ENCODE results near the gene KDM7A. TPM values are rescaled to one million over a fixed set of nuclear protein-coding genes. Genes with fewer than 3 reads are reported as not detected.

The KDM7A gene
- total and polyA plus RNA-seq, 2 experiments from 2014 or later, result 0.75 to 7.0 TPM

DNA sequence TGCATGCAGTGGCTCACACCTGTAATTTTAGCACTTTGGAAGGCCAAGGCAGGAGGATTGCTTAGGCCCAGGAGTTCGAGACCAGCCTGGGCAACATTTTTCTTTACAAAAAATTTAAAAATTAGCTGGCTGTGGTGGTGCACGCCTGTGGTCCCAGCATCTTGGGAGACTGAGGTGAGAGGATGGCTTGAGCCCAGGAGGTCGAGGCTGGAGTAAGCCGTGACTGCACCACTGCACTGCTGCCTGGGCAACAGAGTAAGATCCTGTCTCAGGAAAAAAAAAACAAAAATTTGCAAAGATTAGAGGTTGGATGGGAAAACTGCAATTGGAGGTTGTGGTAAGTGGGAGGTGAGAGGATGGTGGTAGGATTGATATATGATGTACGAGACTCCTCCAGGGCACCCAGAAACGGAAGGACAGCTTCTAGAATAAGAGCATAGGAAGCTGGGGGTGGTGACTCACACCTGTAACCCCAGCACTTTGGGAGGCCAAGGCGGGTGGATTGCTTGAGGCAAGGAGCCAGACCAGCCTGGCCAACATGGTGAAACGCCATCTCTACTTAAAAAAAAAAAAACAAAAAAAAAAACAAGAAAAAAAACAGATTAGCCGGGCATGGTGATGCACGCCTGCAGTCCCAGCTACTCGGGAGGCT is 94.9 kb downstream of the KDM7A start:
- TF ChIP-seq EZH2 (IDR thresholded peaks at IDR 0.05; ENCODE audit: borderline replicate concordance) (no peak), CTCF (IDR thresholded peaks at IDR 0.05; ENCODE audit: poor library complexity) (no peak), EZH2phosphoT487 (IDR thresholded peaks at IDR 0.05; ENCODE audit: low read depth, severe bottlenecking, unreplicated experiment) (no peak)

GRCh38 chr7:140080919-140081318 is 95.9 kb downstream of the KDM7A start:
- Histone ChIP-seq H3K36me3 (replicated peaks; ENCODE audit: insufficient read depth, low read depth) (no peaks in the 10 kb centered on the region), H3K4me1 (ENCODE audit: insufficient read depth) (no peaks in the 10 kb centered on the region), H4K20me1 (ENCODE audit: insufficient read depth, poor library complexity, severe bottlenecking) (no peaks in the 10 kb centered on the region), H3K27ac (no peak overlapping the region), H3K9me3 (ENCODE audit: low read depth) (no peaks in the 10 kb centered on the region), H3K4me3 (no peak overlapping the region), H3K9me2 (replicated peaks; ENCODE audit: insufficient read depth) (no peaks in the 10 kb centered on the region), H2AFZ (no peak overlapping the region), H3K4me2 (no peak overlapping the region), H3K79me2 (no peaks in the 10 kb centered on the region), H3K27me3 (no peaks in the 10 kb centered on the region)
- 77% methylated on average over 7 of the region's 7 CpGs for WGBS (ENCODE audit: low lambda C conversion rate, missing lambda C conversion rate)
- TF ChIP-seq EZH2 (IDR thresholded peaks at IDR 0.05; ENCODE audit: borderline replicate concordance), result no peak
- DNase-seq (ENCODE audit: low spot score), result no peak

More for the DNA sequence above, 94.9 kb downstream of the KDM7A start:
- Histone ChIP-seq H3K9me2 (replicated peaks; ENCODE audit: insufficient read depth) (no peaks in the 10 kb centered on the region), H3K4me1 (ENCODE audit: insufficient read depth) (no peaks in the 10 kb centered on the region), H3K4me3 (no peak overlapping the region), H3K27ac (no peak overlapping the region), H3K27me3 (no peaks in the 10 kb centered on the region), H4K20me1 (ENCODE audit: insufficient read depth, poor library complexity, severe bottlenecking) (no peaks in the 10 kb centered on the region), H3K9me3 (ENCODE audit: low read depth) (no peaks in the 10 kb centered on the region), H3K4me2 (no peak overlapping the region), H2AFZ (no peak overlapping the region), H3K36me3 (replicated peaks; ENCODE audit: insufficient read depth, low read depth) (no peaks in the 10 kb centered on the region), H3K79me2 (no peaks in the 10 kb centered on the region)
- WGBS (ENCODE audit: low lambda C conversion rate, missing lambda C conversion rate), result 90% methylated on average over 11 of the region's 11 CpGs
- DNase-seq (ENCODE audit: low spot score), result no peak

GRCh38 chr7:140079121-140079536 is 97.7 kb downstream of the KDM7A start:
- no peak overlapping the region for H3K4me2 ChIP-seq

More at GRCh38 chr7:140079121-140079536, 97.7 kb downstream of the KDM7A start:
- TF ChIP-seq EZH2phosphoT487 (IDR thresholded peaks at IDR 0.05; ENCODE audit: low read depth, severe bottlenecking, unreplicated experiment) (no peak), CTCF (IDR thresholded peaks at IDR 0.05; ENCODE audit: poor library complexity) (peak; percentile 12)
- no peak overlapping the region for H3K27ac ChIP-seq
- no peaks in the 10 kb centered on the region for H3K9me3 ChIP-seq (ENCODE audit: low read depth)
- H2AFZ ChIP-seq, result no peak overlapping the region
- no peaks in the 10 kb centered on the region for H4K20me1 ChIP-seq (ENCODE audit: insufficient read depth, poor library complexity, severe bottlenecking)
- no peaks in the 10 kb centered on the region for H3K36me3 ChIP-seq (replicated peaks; ENCODE audit: insufficient read depth, low read depth)
- DNase-seq (ENCODE audit: low spot score), result peak; percentile 25
- H3K4me3 ChIP-seq, result no peak overlapping the region
- no peaks in the 10 kb centered on the region for H3K4me1 ChIP-seq (ENCODE audit: insufficient read depth)
- no peaks in the 10 kb centered on the region for H3K27me3 ChIP-seq
- WGBS (ENCODE audit: low lambda C conversion rate, missing lambda C conversion rate), result 46% methylated on average over 6 of the region's 6 CpGs
- no peaks in the 10 kb centered on the region for H3K79me2 ChIP-seq
- H3K9me2 ChIP-seq (replicated peaks; ENCODE audit: insufficient read depth), result no peaks in the 10 kb centered on the region

All from hepatocyte (in vitro differentiated cells).